Cardiac muscle cell (in vitro differentiated cells and primary cell): ENCODE data around the gene FBXO28. TPM values are rescaled to one million over a fixed set of nuclear protein-coding genes. Genes with fewer than 3 reads are reported as not detected.
"Not testable (repeated sequence)": the region's sequence is repeated elsewhere in the genome, so short reads cannot be mapped to it uniquely, and the experiment has no call there.

Experiments used
- DNase-seq, 2 donors: peaks; one replicate each; pipeline versions ENCODE4 v3.0.0 to v3.0.0-alpha.2; 2010 to 2017; ENCODE audit warnings: low read depth in 1 of 2, low spot score in 1 of 2
- H3K27ac ChIP-seq: fragments of 200-600 bp; sonication (generic); 2 replicates; pipeline ENCODE4 v1.5.1; 2016
- H3K27me3 ChIP-seq: fragments of 200-600 bp; sonication (generic); 2 replicates; pipeline ENCODE4 v1.6.0; 2016; ENCODE audit warnings: control low read depth
- H3K36me3 ChIP-seq: fragments of 200-600 bp; sonication (generic); 2 replicates; pipeline ENCODE4 v1.5.1; 2016; ENCODE audit warnings: control low read depth
- H3K4me1 ChIP-seq: fragments of 200-600 bp; sonication (generic); 2 replicates; pipeline ENCODE4 v1.8.1; 2017; ENCODE audit warnings: low read depth, mild to moderate bottlenecking, mixed run types
- H3K4me3 ChIP-seq: fragments of 200-600 bp; sonication (generic); 2 replicates; pipeline ENCODE4 v1.5.1; 2016; ENCODE audit warnings: mild to moderate bottlenecking
- H3K9me3 ChIP-seq: fragments of 200-600 bp; sonication (generic); 2 replicates; pipeline ENCODE4 v1.5.1; 2017; ENCODE audit warnings: low read depth, mild to moderate bottlenecking, control low read depth
- CTCF ChIP-seq: IDR thresholded peaks from 2 replicates; pipeline ENCODE4 v1.5.1; 2012; ENCODE audit warnings: low read depth, mild to moderate bottlenecking, low read length
- polyA plus RNA-seq: library from polyadenylated mRNA; unstranded; fragments of >200 nt; fragmentation: Nextera tagmentation; extraction: Ambion mirVana; gene quantifications from 2 replicates; pipeline ENCODE4 v1.2.1, GENCODE V29; 2016
- total RNA-seq: library from RNA; depleted of rRNA; stranded (reverse); fragments of >200 nt; gene quantifications from 2 replicates; pipeline ENCODE4 v1.2.3, GENCODE V29; 2016

FBXO28 gene
- total and polyA plus RNA-seq, 2 experiments from 2014 or later = 9.1 to 17.8 TPM

- no peak overlapping the region for H3K27ac ChIP-seq
- H3K4me1 ChIP-seq = no peaks in the 10 kb centered on the region
- H3K4me3 ChIP-seq = no peak overlapping the region
- no peaks in the 10 kb centered on the region for H3K9me3 ChIP-seq
- DNase-seq = no peak
- TF ChIP-seq CTCF = no peak
- no peaks in the 10 kb centered on the region for H3K36me3 ChIP-seq
- no peaks in the 10 kb centered on the region for H3K27me3 ChIP-seq
Measured at GRCh38 chr1:224068458-224069072, 45.3 kb upstream of the FBXO28 start.

GRCh38 chr1:224069138-224069537 is 44.8 kb upstream of the FBXO28 start:
- H3K36me3 ChIP-seq = no peaks in the 10 kb centered on the region
- H3K4me3 ChIP-seq = no peak overlapping the region
- no peak for DNase-seq
- TF ChIP-seq CTCF = no peak
- H3K27ac ChIP-seq = no peak overlapping the region
- H3K27me3 ChIP-seq = no peaks in the 10 kb centered on the region
- H3K4me1 ChIP-seq = no peaks in the 10 kb centered on the region
- no peaks in the 10 kb centered on the region for H3K9me3 ChIP-seq

GRCh38 chr1:224070521-224070920 is 43.4 kb upstream of the FBXO28 start:
- no peak overlapping the region for H3K4me3 ChIP-seq
- H3K27ac ChIP-seq = no peak overlapping the region
- H3K9me3 ChIP-seq = no peaks in the 10 kb centered on the region
- no peak for DNase-seq
- no peaks in the 10 kb centered on the region for H3K36me3 ChIP-seq
- H3K27me3 ChIP-seq = no peaks in the 10 kb centered on the region
- no peak for TF ChIP-seq CTCF
- H3K4me1 ChIP-seq = no peaks in the 10 kb centered on the region

GRCh38 chr1:224076407-224076806 is 37.5 kb upstream of the FBXO28 start:
- Histone ChIP-seq H3K4me1 (no peaks in the 10 kb centered on the region), H3K9me3 (no peaks in the 10 kb centered on the region), H3K36me3 (no peaks in the 10 kb centered on the region), H3K4me3 (no peak overlapping the region), H3K27me3 (peaks cover 6% of the 10 kb centered on the region), H3K27ac (no peak overlapping the region)
- DNase-seq = no peak
- TF ChIP-seq CTCF = no peak

- H3K27ac ChIP-seq, H3K4me3 ChIP-seq, H3K36me3 ChIP-seq, DNase-seq, H3K9me3 ChIP-seq, H3K27me3 ChIP-seq, H3K4me1 ChIP-seq: not testable (repeated sequence)
Measured at GRCh38 chr1:224079644-224080043, 34.3 kb upstream of the FBXO28 start.

- H3K36me3 ChIP-seq = no peaks in the 10 kb centered on the region
- DNase-seq = no peak
- H3K4me3 ChIP-seq = no peak overlapping the region
- no peak for TF ChIP-seq CTCF
- H3K27me3 ChIP-seq = peaks cover 6% of the 10 kb centered on the region
- H3K9me3 ChIP-seq = no peaks in the 10 kb centered on the region
- H3K4me1 ChIP-seq = no peaks in the 10 kb centered on the region
- no peak overlapping the region for H3K27ac ChIP-seq
Measured at GRCh38 chr1:224080115-224080774, 33.7 kb upstream of the FBXO28 start.
